GM21529 (cell line): ENCODE data around the gene PEAK1.

ENCODE experiments used
- ATAC-seq: cut with Tn5 transposase; IDR thresholded peaks from one replicate; pipeline ENCODE4 v1.9.1; 2021; ENCODE audit not compliant: unreplicated experiment

The PEAK1 gene

GRCh38 chr15:77370580-77370979 is 49.3 kb downstream of the PEAK1 start:
- ATAC-seq = no peak

- ATAC-seq = no peak
Measured at GRCh38 chr15:77369168-77369567, 50.7 kb downstream of the PEAK1 start.

GRCh38 chr15:77367631-77368030 is 52.3 kb downstream of the PEAK1 start:
- no peak for ATAC-seq

GRCh38 chr15:77361456-77361855 is 58.4 kb downstream of the PEAK1 start:
- no peak for ATAC-seq

GRCh38 chr15:77358545-77359240 is 61.2 kb downstream of the PEAK1 start:
- ATAC-seq = no peak

GRCh38 chr15:77356305-77356704 is 63.6 kb downstream of the PEAK1 start:
- no peak for ATAC-seq

GRCh38 chr15:77355321-77355720 is 64.6 kb downstream of the PEAK1 start:
- no peak for ATAC-seq

GRCh38 chr15:77354063-77354462 is 65.8 kb downstream of the PEAK1 start:
- no peak for ATAC-seq

- ATAC-seq = no peak
Measured at GRCh38 chr15:77352887-77353286, 67.0 kb downstream of the PEAK1 start.

- no peak for ATAC-seq
Measured at GRCh38 chr15:77350792-77351191, 69.1 kb downstream of the PEAK1 start.

- ATAC-seq = no peak
Measured at GRCh38 chr15:77349666-77350065, 70.2 kb downstream of the PEAK1 start.

- ATAC-seq = no peak
Measured at GRCh38 chr15:77348511-77348910, 71.4 kb downstream of the PEAK1 start.

GRCh38 chr15:77347197-77347596 is 72.7 kb downstream of the PEAK1 start:
- ATAC-seq = no peak

GRCh38 chr15:77346245-77347036 is 73.5 kb downstream of the PEAK1 start:
- ATAC-seq = no peak

GRCh38 chr15:77342807-77343206 is 77.1 kb downstream of the PEAK1 start:
- ATAC-seq = no peak

- ATAC-seq = no peak
Measured at GRCh38 chr15:77340245-77340644, 79.7 kb downstream of the PEAK1 start.

GRCh38 chr15:77336006-77336405 is 83.9 kb downstream of the PEAK1 start:
- ATAC-seq = no peak

GRCh38 chr15:77335298-77335697 is 84.6 kb downstream of the PEAK1 start:
- ATAC-seq = no peak

GRCh38 chr15:77333166-77333565 is 86.7 kb downstream of the PEAK1 start:
- no peak for ATAC-seq

GRCh38 chr15:77329202-77329601 is 90.7 kb downstream of the PEAK1 start:
- no peak for ATAC-seq

GRCh38 chr15:77327844-77328529 is 91.9 kb downstream of the PEAK1 start:
- ATAC-seq = no peak

GRCh38 chr15:77327168-77327567 is 92.7 kb downstream of the PEAK1 start:
- ATAC-seq = no peak
